Subcutaneous adipose tissue (tissue), 4 donors: ENCODE results near the gene FDX1. TPM values are rescaled to one million over a fixed set of nuclear protein-coding genes. Genes with fewer than 3 reads are reported as not detected.

Experiments
- total RNA-seq, 4 donors: library from RNA; depleted of rRNA; stranded (reverse); fragments of >200 nt; gene quantifications; one replicate each; pipeline ENCODE4 v1.1.0, GENCODE V29; 2016
- TF ChIP-seq, protein P1 (sequence below): fragments of 450-650 bp; IDR thresholded peaks from one replicate; pipeline ENCODE4 v1.5.1; 2016; ENCODE audit warnings: low read depth, mild to moderate bottlenecking, control low read depth, antibody characterized with exemption, moderate library complexity

Gene FDX1
- total RNA-seq, 4 donors from 2014 or later: 14.3 to 42.8 (median 17.2) TPM

- TF ChIP-seq, protein P1, sequence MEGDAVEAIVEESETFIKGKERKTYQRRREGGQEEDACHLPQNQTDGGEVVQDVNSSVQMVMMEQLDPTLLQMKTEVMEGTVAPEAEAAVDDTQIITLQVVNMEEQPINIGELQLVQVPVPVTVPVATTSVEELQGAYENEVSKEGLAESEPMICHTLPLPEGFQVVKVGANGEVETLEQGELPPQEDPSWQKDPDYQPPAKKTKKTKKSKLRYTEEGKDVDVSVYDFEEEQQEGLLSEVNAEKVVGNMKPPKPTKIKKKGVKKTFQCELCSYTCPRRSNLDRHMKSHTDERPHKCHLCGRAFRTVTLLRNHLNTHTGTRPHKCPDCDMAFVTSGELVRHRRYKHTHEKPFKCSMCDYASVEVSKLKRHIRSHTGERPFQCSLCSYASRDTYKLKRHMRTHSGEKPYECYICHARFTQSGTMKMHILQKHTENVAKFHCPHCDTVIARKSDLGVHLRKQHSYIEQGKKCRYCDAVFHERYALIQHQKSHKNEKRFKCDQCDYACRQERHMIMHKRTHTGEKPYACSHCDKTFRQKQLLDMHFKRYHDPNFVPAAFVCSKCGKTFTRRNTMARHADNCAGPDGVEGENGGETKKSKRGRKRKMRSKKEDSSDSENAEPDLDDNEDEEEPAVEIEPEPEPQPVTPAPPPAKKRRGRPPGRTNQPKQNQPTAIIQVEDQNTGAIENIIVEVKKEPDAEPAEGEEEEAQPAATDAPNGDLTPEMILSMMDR: no peak
These were observed 79.0 kb downstream of the FDX1 start for GRCh38 chr11:110508786-110509185.

DNA sequence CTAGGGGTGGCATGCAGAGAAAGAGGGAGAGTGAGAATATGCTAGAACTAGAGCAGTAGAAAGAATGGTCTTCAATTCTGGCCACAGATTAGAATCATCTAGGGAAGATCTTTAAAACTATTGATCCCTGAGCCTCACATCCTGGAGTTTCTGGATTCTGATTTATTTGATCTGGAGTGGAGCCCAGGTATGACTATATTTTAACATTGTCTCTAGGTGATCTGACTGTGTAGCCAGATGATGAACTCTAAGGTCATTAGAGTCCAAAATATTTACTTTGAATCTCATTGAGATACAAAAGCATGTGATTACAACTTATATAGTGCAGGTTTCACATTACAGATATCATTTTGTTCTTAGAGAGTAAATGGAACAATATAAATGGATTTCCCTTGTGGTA, 79.7 kb downstream of the FDX1 start:
- TF ChIP-seq, protein P1: no peak

GRCh38 chr11:110512026-110512425, 82.3 kb downstream of the FDX1 start:
- TF ChIP-seq, protein P1: no peak

GRCh38 chr11:110513259-110513801, 83.6 kb downstream of the FDX1 start:
- TF ChIP-seq, protein P1: no peak

DNA sequence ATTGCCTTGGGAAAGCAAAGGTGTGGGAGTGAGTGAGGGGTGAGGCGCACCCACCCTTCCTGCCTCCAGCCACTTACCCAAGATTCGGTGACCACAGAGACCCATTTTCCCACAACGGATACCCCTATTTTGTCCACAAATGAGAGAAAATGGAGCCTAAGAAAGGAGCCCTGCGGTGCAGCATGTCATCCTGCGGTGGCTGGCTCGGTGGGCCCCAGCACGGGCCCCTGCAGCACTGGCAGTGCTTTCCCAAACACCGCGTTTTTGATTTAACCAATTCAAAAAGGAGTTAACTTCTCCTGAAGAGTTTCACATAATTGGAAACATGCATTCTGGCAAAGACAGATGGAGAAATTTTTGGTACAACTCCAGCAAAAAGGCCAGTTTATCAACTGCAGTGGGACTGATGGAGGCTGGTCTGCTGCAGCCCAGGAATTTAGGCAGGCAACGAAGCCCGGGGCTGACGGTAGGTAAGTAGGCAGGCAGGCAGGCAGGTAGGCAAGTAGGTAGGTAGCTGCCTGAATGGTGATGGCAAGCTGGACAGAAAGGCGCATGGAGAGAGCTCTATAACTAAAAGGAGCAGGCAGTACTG, 84.2 kb downstream of the FDX1 start:
- TF ChIP-seq, protein P1: no peak

Other genes starting within 250 kb of the FDX1 start
- gene RDX, start 133.3 kb upstream of the FDX1 start, total RNA-seq: 100 to 1,000 TPM in 2 of 4 donors, 10 to 100 TPM in 2; 74.9 to 169 (median 106) TPM